Ishikawa (cell line): ENCODE measurements around the gene HECTD4.

ENCODE experiments used
- CEBPB ChIP-seq: IDR thresholded peaks from 2 replicates; pipeline ENCODE4 v1.6.1; 2012
- CREB1 ChIP-seq: IDR thresholded peaks from 2 replicates; pipeline ENCODE4 v1.6.1; 2012; ENCODE audit warnings: low read depth
- EGR1 ChIP-seq: IDR thresholded peaks from 2 replicates; pipeline ENCODE4 v1.6.1; 2012
- EP300 ChIP-seq: IDR thresholded peaks from 2 replicates; pipeline ENCODE4 v1.6.1; 2012; ENCODE audit warnings: borderline replicate concordance
- FOXM1 ChIP-seq: IDR thresholded peaks from 2 replicates; pipeline ENCODE4 v1.6.1; 2012; ENCODE audit warnings: low read depth, borderline replicate concordance
- MAX ChIP-seq: IDR thresholded peaks from 2 replicates; pipeline ENCODE4 v1.6.1; 2012
- NFIC ChIP-seq: IDR thresholded peaks from 2 replicates; pipeline ENCODE4 v1.6.1; 2012
- RAD21 ChIP-seq: IDR thresholded peaks from 2 replicates; pipeline ENCODE4 v1.6.1; 2012; ENCODE audit warnings: low read depth
- REST ChIP-seq: IDR thresholded peaks from 2 replicates; pipeline ENCODE4 v1.6.1; 2012; ENCODE audit warnings: low read depth, mild to moderate bottlenecking
- TAF1 ChIP-seq: IDR thresholded peaks from 2 replicates; pipeline ENCODE4 v1.6.1; 2012; ENCODE audit warnings: low read depth, mild to moderate bottlenecking
- TCF12 ChIP-seq: IDR thresholded peaks from 2 replicates; pipeline ENCODE4 v1.6.1; 2012; ENCODE audit warnings: low read depth
- TEAD4 ChIP-seq: IDR thresholded peaks from 2 replicates; pipeline ENCODE4 v1.6.1; 2012
- USF1 ChIP-seq: IDR thresholded peaks from 2 replicates; pipeline ENCODE4 v1.6.1; 2012
- YY1 ChIP-seq: IDR thresholded peaks from 2 replicates; pipeline ENCODE4 v1.6.1; 2012; ENCODE audit warnings: low read depth
- ZBTB7A ChIP-seq: IDR thresholded peaks from 2 replicates; pipeline ENCODE4 v1.6.1; 2012; ENCODE audit warnings: low read depth

HECTD4 gene

GRCh38 chr12:112159146-112159541 is 223.1 kb downstream of the HECTD4 start:
- TF ChIP-seq REST (no peak), TAF1 (no peak), RAD21 (no peak), USF1 (no peak), ZBTB7A (no peak), CEBPB (no peak), TCF12 (no peak), EP300 (no peak), TEAD4 (no peak), MAX (no peak), NFIC (no peak), YY1 (no peak), EGR1 (no peak), FOXM1 (no peak), CREB1 (no peak)

GRCh38 chr12:112153893-112154219 is 228.4 kb downstream of the HECTD4 start:
- TF ChIP-seq USF1 (no peak), CEBPB (no peak), MAX (no peak), NFIC (no peak)

- TF ChIP-seq EGR1 (no peak), MAX (no peak), EP300 (no peak), FOXM1 (no peak)
Measured at GRCh38 chr12:112153181-112153892, 228.9 kb downstream of the HECTD4 start.

GRCh38 chr12:112151766-112152541 is 230.3 kb downstream of the HECTD4 start:
- TF ChIP-seq EP300 (no peak), RAD21 (no peak), ZBTB7A (no peak), NFIC (no peak)

- TF ChIP-seq ZBTB7A (no peak), TAF1 (no peak), RAD21 (peak; percentile 11; the same call in 1 of the 2 replicates), YY1 (no peak), REST (no peak), USF1 (peak; percentile 73), NFIC (peak; percentile 54), EGR1 (no peak), TCF12 (peak; percentile 71), CEBPB (no peak), MAX (peak; percentile 68), TEAD4 (peak; percentile 41), EP300 (no peak; the same call in 1 of the 2 replicates), FOXM1 (no peak), CREB1 (no peak)
Measured at GRCh38 chr12:112149596-112149995, 232.6 kb downstream of the HECTD4 start.
